Prostate gland (tissue), 2 donors: ENCODE measurements around the gene CALHM6. TPM values are rescaled to one million over a fixed set of nuclear protein-coding genes. Genes with fewer than 3 reads are reported as not detected.

ENCODE experiments used
- DNase-seq: peaks from one replicate; pipeline ENCODE4 v3.0.0-alpha.2; 2019; ENCODE audit warnings: low spot score
- H3K27ac ChIP-seq, 2 donors: fragments of 200-600 bp; sonication (generic); 2 replicates each; pipeline ENCODE4 v1.5.1; 2017 to 2019
- H3K27me3 ChIP-seq: fragments of 200-600 bp; sonication (generic); replicated peaks from 2 replicates; pipeline ENCODE4 v1.5.1; 2019; ENCODE audit not compliant: insufficient read depth
- H3K36me3 ChIP-seq, 2 donors: fragments of 200-600 bp; sonication (generic); 1 replicate in 1 of 2; 2 replicates in 1 of 2; pipeline versions ENCODE4 v1.5.1 to v1.8.1; 2017 to 2019
- H3K4me1 ChIP-seq: fragments of 200-600 bp; sonication (generic); replicated peaks from 2 replicates; pipeline ENCODE4 v1.5.1; 2019
- H3K4me3 ChIP-seq, 2 donors: fragments of 200-600 bp; sonication (generic); 2 replicates each; pipeline ENCODE4 v1.5.1; 2017 to 2019
- H3K9me3 ChIP-seq: fragments of 200-600 bp; sonication (generic); 2 replicates; pipeline ENCODE4 v1.5.1; 2017
- CTCF ChIP-seq, 4 experiments: fragments of 200-600 bp in 2 of 4; fragments of 450-650 bp in 2 of 4; sonication (generic) in 2 of 4; IDR thresholded peaks; 1 replicate in 3 of 4; 2 replicates in 1 of 4; pipeline ENCODE4 v1.5.1; 2016 to 2019; ENCODE audit warnings: antibody characterized with exemption in 4 of 4, mild to moderate bottlenecking in 2 of 4, moderate library complexity in 2 of 4
- POLR2A ChIP-seq: fragments of 450-650 bp; IDR thresholded peaks from one replicate; pipeline ENCODE4 v1.6.1; 2016; ENCODE audit warnings: antibody characterized with exemption, mild to moderate bottlenecking
- POLR2AphosphoS5 ChIP-seq: sonication (generic); formaldehyde crosslinking; IDR thresholded peaks from one replicate; pipeline ENCODE4 v1.6.1; 2017; ENCODE audit warnings: antibody characterized with exemption
- WGBS: methylation state at CpG from one replicate; pipeline ENCODE4 v1.1.5; 2018; 5-methylcytosine and 5-hydroxymethylcytosine counted together
- intact Hi-C: fragments of 100-400 bp; cut with DNase I; formaldehyde crosslinking; loops from one replicate; pipeline ENCODE4 v1.14.2; 2022
- total RNA-seq, 2 donors: library from RNA; depleted of rRNA; stranded (reverse); fragments of >200 nt; gene quantifications; one replicate each; pipeline ENCODE4 v1.1.0, GENCODE V29; 2016

CALHM6 gene
- total RNA-seq, 2 donors from 2014 or later = 6.3 to 6.7 TPM

DNA sequence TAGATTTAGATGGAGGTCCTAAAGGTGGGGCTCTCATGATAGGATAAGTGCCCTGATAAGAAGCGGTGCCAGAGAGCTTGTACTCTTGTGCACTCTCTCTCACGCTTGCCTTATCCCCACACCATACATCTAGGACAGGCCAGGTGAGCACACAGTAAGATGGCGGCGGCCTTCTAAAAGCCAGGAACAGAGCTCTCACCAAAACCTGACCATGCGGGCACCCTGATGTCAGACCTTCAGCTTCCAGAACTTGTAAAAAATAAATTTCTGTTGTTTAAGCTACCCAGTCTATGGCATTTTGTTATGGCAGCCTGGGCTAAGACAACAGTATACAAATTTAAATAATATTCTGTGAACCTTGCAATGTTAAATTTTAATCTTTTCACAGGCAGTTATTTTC is 40.8 kb upstream of the CALHM6 start:
- no peak for DNase-seq
- Histone ChIP-seq H3K36me3 (no peaks in the 10 kb centered on the region), H3K4me3 (no peak overlapping the region), H3K4me1 (no peaks in the 10 kb centered on the region), H3K9me3 (no peaks in the 10 kb centered on the region), H3K27ac (no peak overlapping the region), H3K27me3 (no peaks in the 10 kb centered on the region)
- TF ChIP-seq POLR2A (no peak), CTCF (IDR thresholded peaks at IDR 0.05) (no peak), POLR2AphosphoS5 (no peak)
- intact Hi-C loops = no loop called here
- WGBS = 98% methylated on average over 5 of the region's 5 CpGs

GRCh38 chr6:116422238-116422637 is 38.9 kb upstream of the CALHM6 start:
- intact Hi-C loops = no loop called here
- no peaks in the 10 kb centered on the region for H3K9me3 ChIP-seq

GRCh38 chr6:116424001-116424400 is 37.2 kb upstream of the CALHM6 start:
- no peak for DNase-seq
- WGBS = 81% methylated on average over 1 of the region's 1 CpG
- H3K36me3 ChIP-seq = no peaks in the 10 kb centered on the region
- H3K9me3 ChIP-seq = no peaks in the 10 kb centered on the region
- H3K4me1 ChIP-seq = no peaks in the 10 kb centered on the region
- H3K27me3 ChIP-seq = no peaks in the 10 kb centered on the region
- no peak overlapping the region for H3K4me3 ChIP-seq
- no peak overlapping the region for H3K27ac ChIP-seq
- no peak for TF ChIP-seq POLR2AphosphoS5
- no peak for TF ChIP-seq POLR2A
- TF ChIP-seq CTCF (IDR thresholded peaks at IDR 0.05) = no peak
- intact Hi-C loops = no loop called here

More at GRCh38 chr6:116422238-116422637, 38.9 kb upstream of the CALHM6 start:
- Histone ChIP-seq H3K4me1 (no peaks in the 10 kb centered on the region), H3K36me3 (no peaks in the 10 kb centered on the region), H3K27ac (no peak overlapping the region), H3K27me3 (no peaks in the 10 kb centered on the region), H3K4me3 (no peak overlapping the region)
- no peak for DNase-seq
- WGBS = 58% methylated on average over 3 of the region's 3 CpGs
- TF ChIP-seq POLR2A (no peak), CTCF (IDR thresholded peaks at IDR 0.05) (no peak), POLR2AphosphoS5 (no peak)

GRCh38 chr6:116426551-116426950 is 34.6 kb upstream of the CALHM6 start:
- intact Hi-C loops = no loop called here
- Histone ChIP-seq H3K9me3 (no peaks in the 10 kb centered on the region), H3K4me1 (no peaks in the 10 kb centered on the region), H3K4me3 (no peak overlapping the region), H3K27me3 (no peaks in the 10 kb centered on the region), H3K36me3 (no peaks in the 10 kb centered on the region), H3K27ac (no peak overlapping the region)
- 87% methylated on average over 3 of the region's 3 CpGs for WGBS
- DNase-seq = no peak
- TF ChIP-seq POLR2AphosphoS5 = no peak
- no peak for TF ChIP-seq POLR2A
- no peak for TF ChIP-seq CTCF (IDR thresholded peaks at IDR 0.05)

DNA sequence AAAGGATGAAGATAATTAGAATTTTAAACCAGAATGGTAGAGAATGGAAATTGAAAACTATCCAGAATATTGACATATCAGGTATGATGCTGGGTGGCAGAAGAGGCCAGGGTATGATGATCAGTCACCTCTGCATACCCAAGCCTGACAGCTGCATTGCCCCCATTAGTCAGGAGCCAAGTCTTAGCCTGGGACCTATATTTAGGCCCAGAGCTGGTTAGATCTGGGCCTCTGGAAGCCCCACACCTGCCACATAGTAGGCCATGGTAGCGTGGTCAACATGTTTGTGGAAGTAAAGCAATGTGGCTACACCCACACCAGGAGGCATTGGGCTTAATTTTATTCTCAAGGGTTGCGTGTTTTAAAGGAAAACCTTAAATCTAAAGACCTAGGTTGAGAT is 32.1 kb upstream of the CALHM6 start:
- no peaks in the 10 kb centered on the region for H3K27me3 ChIP-seq
- no peaks in the 10 kb centered on the region for H3K4me1 ChIP-seq
- intact Hi-C loops = no loop called here
- no peaks in the 10 kb centered on the region for H3K36me3 ChIP-seq
- no peak for TF ChIP-seq CTCF (IDR thresholded peaks at IDR 0.05)
- TF ChIP-seq POLR2A = no peak
- no peak for TF ChIP-seq POLR2AphosphoS5
- H3K9me3 ChIP-seq = no peaks in the 10 kb centered on the region
- whole genome bisulfite sequencing = 96% methylated on average over 2 of the region's 2 CpGs
- no peak overlapping the region for H3K27ac ChIP-seq
- no peak overlapping the region for H3K4me3 ChIP-seq
- no peak for DNase-seq
